Glomerular visceral epithelial cell (primary cell): ENCODE results near the gene PLOD1.

Source experiments
- DNase-seq: peaks from one replicate; pipeline ENCODE4 v3.0.0-alpha.2; 2016; ENCODE audit errors: extremely low spot score

Gene PLOD1

DNA sequence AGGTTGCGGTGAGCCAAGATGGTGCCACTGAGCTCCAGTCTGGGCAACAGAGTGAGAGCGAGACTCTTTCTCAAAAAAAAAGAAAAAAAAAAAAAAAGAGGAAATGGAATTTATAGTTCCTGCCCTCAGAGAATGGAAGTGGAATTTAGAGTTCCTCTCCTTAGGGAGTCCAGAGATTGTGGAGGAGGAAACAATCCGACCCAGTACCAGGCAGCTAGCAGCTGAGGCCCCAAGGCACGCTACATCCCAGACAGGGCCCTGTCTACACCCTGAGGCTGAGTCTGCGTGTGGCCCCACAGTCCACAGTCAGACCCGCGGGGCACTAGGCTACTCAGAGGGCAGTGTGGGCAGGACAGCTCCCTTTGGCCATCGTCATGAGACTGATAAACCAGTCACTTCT lies 43.8 kb downstream of the PLOD1 start:
- no peak for DNase-seq

- DNase-seq, result no peak
Observed at GRCh38 chr1:11979028-11979850, 44.7 kb downstream of the PLOD1 start.

GRCh38 chr1:11979851-11980675 lies 45.5 kb downstream of the PLOD1 start, which contains the start of gene MFN2:
Gene MFN2 (plus strand): TSS chr1:11980444. CDS start chr1:11989169, 8,725 bp downstream.
- DNase-seq, result peak; percentile 97

DNA sequence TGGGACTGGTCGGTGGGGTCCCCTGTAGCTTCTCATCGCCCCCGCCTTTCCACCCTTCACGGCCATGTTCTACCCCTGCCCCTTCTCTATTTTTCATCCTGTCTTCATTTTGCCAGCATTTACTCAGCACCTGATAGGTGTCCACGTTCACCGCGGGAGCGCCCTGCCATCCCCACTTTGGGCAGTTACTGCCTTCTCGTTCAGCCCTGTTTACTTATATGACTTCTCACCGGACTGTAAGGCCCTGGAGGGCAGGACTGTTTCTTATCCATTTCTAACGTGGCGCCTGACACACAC lies 46.1 kb downstream of the PLOD1 start:
- no peak for DNase-seq

- DNase-seq, result no peak
Observed at GRCh38 chr1:11981378-11982009, 47.0 kb downstream of the PLOD1 start.

GRCh38 chr1:11982010-11982392 lies 47.5 kb downstream of the PLOD1 start:
- peak; percentile 43 for DNase-seq

- no peak for DNase-seq
Observed at GRCh38 chr1:11984121-11984520, 49.6 kb downstream of the PLOD1 start.

- DNase-seq, result no peak
Observed at GRCh38 chr1:11984576-11984975, 50.1 kb downstream of the PLOD1 start.

- no peak for DNase-seq
Observed at GRCh38 chr1:11985171-11985570, 50.7 kb downstream of the PLOD1 start.

GRCh38 chr1:11985851-11986250 lies 51.3 kb downstream of the PLOD1 start:
- no peak for DNase-seq

DNA sequence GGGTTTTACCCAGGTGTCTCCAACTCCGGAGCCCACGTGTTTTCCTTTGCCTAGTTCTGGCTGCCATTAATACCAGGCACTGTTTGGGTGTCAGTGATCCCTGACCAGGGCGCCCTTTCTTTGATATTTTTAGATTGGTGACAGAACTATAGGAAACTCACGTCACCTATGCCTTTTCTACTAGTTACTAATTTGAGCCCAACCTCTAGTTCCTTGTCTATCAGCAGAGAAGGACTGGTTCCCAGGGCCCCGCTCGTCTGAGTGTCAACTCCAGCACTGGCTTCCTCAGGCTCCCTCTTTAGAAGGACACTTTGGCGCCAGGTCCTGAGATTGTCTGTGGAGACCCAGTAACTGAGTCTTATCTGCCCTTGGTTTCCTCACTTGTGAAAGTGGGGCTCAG lies 55.2 kb downstream of the PLOD1 start:
- DNase-seq, result no peak

DNA sequence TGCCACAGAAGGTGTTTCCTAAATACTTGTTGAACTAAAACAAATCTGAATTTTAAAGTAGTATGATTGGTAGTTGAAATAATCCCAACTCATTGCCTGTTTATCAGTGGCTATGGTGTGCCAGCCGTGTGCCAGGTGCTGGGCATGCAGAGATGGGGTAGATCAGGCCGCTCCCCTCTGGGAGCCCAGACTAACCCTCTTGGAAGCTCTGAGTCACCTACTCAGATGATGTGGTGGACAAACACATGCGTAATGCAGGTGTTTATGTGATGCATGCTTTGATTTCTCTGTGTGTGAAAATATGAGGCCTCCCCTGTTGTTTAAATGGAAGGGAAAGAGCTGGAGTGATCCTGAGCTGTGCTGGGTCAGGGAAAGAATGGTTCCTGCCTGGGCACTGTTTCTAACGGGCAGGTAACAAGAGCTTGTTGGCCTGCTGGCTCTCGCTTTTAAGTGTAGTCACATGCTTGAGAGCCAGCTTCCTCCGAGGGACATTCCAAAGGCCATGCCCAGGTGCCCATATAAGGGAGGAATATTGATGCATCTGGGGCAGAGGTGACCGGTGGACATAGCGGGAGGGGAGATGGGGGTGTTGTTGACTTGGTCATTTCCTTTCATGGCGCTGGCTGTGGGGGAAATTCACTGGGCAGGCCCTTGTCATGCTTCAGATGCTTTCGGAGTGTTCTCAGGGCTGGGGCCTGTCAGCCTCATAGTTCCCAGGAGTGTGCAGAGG lies 56.0 kb downstream of the PLOD1 start:
- peak; percentile 46 for DNase-seq

- DNase-seq, result no peak
Observed at GRCh38 chr1:11991969-11992676, 57.6 kb downstream of the PLOD1 start.

- no peak for DNase-seq
Observed at GRCh38 chr1:11997081-11997850, 62.7 kb downstream of the PLOD1 start.

DNA sequence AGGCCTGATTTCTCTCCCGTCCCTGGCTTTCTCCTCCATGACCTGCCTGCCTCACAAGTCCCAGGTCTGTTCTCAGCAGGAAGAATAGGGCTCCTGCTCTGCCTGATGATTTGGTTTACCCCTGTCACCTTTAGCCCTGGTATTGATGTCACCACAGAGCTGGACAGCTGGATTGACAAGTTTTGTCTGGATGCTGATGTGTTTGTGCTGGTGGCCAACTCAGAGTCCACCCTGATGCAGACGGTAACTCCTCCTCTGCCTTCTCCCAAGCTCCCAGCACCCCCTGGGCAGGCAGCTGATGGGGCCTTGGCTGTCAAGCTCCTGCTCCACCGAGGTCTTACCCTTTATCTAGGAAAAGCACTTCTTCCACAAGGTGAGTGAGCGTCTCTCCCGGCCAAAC lies 64.1 kb downstream of the PLOD1 start:
- no peak for DNase-seq

DNA sequence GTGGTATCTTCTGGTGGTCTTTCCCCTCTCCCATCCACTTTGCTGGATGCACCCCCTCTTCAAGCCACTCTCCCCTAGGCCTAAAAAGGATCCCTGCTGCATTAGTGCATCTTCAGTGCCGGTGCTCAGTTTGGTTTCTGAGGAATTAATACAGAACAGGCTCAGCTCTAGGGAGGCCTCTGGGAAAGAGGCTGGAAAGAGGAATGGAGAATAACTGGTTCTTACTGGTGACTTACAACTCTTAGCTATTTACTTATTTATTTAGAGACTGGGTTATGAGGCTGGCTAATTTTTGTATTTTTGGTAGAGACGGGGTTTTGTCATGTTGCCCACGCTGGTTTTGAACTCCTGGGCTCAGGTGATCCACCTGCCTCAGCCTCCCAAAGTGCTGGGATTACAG lies 64.7 kb downstream of the PLOD1 start:
- DNase-seq, result no peak

DNA sequence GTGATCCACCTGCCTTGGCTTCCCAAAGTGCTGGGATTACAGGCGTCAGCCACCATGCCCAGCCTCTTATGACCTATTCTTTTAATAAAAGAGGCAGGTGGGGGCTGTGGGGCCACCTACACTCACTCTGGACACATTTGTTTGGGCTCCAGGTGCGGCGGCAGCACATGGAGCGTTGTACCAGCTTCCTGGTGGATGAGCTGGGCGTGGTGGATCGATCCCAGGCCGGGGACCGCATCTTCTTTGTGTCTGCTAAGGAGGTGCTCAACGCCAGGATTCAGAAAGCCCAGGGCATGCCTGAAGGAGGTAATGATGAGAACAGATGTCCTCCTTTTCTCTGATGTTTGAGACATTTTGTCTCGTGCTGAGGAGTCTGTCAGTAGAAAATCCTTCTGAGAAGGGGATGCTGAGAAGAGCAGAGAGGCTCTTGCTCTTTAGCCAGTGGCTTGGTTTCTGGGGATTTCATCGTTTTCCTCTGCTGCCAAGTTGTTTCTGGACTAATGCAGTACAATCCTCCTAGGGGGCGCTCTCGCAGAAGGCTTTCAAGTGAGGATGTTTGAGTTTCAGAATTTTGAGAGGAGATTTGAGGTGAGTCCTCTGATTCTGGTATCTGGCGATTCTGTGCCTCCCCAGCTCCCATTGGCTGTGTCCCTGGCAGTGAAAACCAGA lies 66.9 kb downstream of the PLOD1 start:
- DNase-seq, result no peak

DNA sequence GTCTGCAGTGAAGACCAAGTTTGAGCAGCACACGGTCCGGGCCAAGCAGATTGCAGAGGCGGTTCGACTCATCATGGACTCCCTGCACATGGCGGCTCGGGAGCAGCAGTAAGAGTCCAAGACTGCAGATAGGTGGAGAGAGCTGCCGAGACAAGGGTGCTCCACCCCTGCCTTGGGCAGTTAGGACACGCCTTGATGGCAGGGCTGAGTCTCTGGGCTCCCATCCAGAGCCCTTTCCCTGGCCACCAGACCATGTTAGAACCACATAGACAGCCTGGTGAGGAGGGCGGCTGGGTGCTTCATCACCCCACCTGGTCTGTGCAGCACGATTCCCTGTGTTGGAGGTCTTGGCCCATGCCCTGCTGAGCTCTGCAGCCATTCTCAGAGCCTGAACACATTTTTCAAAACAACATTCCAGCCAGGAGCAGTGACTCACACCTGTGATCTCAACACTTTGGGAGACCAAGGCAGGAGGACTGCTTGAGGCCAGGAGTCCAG lies 67.5 kb downstream of the PLOD1 start:
- peak; percentile 46 for DNase-seq

- DNase-seq, result no peak
Observed at GRCh38 chr1:12003762-12004161, 69.2 kb downstream of the PLOD1 start.
